Type B pancreatic cell (in vitro differentiated cells): Measurements from ENCODE around the gene CAMK1D. TPM values are rescaled to one million over a fixed set of nuclear protein-coding genes. Genes with fewer than 3 reads are reported as not detected.

Experiments used
- DNase-seq: peaks from one replicate; pipeline ENCODE4 v3.0.0; 2021; ENCODE audit warnings: mixed read lengths; ENCODE audit not compliant: unreplicated experiment; ENCODE audit errors: extremely low spot score
- H3K27ac Mint-ChIP-seq: 2 replicates; pipeline ENCODE4 v1.8.0; 2021; ENCODE audit warnings: mild to moderate bottlenecking, mixed read lengths
- H3K27me3 Mint-ChIP-seq: 2 replicates; pipeline ENCODE4 v1.8.0; 2021; ENCODE audit warnings: mixed read lengths
- H3K36me3 Mint-ChIP-seq: 2 replicates; pipeline ENCODE4 v1.8.0; 2021; ENCODE audit warnings: mixed read lengths
- H3K4me1 Mint-ChIP-seq: one replicate; pipeline ENCODE4 v1.8.0; 2021; ENCODE audit warnings: mixed read lengths; ENCODE audit not compliant: unreplicated experiment
- H3K4me3 Mint-ChIP-seq: 2 replicates; pipeline ENCODE4 v1.8.0; 2021; ENCODE audit warnings: mild to moderate bottlenecking, mixed read lengths
- H3K9me3 Mint-ChIP-seq: 2 replicates; pipeline ENCODE4 v1.8.0; 2021; ENCODE audit warnings: mixed read lengths
- CTCF ChIP-seq: fragments of 200-600 bp; sonication (generic); conservative IDR thresholded peaks from 2 replicates; pipeline ENCODE4 v1.5.0; 2021; ENCODE audit warnings: antibody characterized with exemption, mild to moderate bottlenecking
- total RNA-seq: library from RNA; stranded (reverse); gene quantifications from 2 replicates; pipeline ENCODE4 v1.2.1, GENCODE V29; 2021; ENCODE audit warnings: low replicate concordance

The CAMK1D gene
- total RNA-seq, 1 donor from 2014 or later = 12.2 TPM

- Mint-ChIP-seq H3K36me3 (peaks cover 4% of the 10 kb centered on the region), H3K27ac (no peak overlapping the region), H3K9me3 (no peaks in the 10 kb centered on the region), H3K4me3 (no peak overlapping the region), H3K27me3 (no peaks in the 10 kb centered on the region), H3K4me1 (peaks cover 39% of the 10 kb centered on the region)
- DNase-seq = no peak
- no peak for TF ChIP-seq CTCF
These were observed 241.6 kb downstream of the CAMK1D start for GRCh38 chr10:12590675-12591659.

- no peaks in the 10 kb centered on the region for H3K9me3 Mint-ChIP-seq
- no peak overlapping the region for H3K4me3 Mint-ChIP-seq
- H3K27me3 Mint-ChIP-seq = no peaks in the 10 kb centered on the region
- no peak overlapping the region for H3K27ac Mint-ChIP-seq
- no peak for DNase-seq
- TF ChIP-seq CTCF = no peak
- H3K4me1 Mint-ChIP-seq = peaks cover 27% of the 10 kb centered on the region
- peaks cover 7% of the 10 kb centered on the region for H3K36me3 Mint-ChIP-seq
These were observed 243.6 kb downstream of the CAMK1D start for GRCh38 chr10:12592967-12593366.

DNA sequence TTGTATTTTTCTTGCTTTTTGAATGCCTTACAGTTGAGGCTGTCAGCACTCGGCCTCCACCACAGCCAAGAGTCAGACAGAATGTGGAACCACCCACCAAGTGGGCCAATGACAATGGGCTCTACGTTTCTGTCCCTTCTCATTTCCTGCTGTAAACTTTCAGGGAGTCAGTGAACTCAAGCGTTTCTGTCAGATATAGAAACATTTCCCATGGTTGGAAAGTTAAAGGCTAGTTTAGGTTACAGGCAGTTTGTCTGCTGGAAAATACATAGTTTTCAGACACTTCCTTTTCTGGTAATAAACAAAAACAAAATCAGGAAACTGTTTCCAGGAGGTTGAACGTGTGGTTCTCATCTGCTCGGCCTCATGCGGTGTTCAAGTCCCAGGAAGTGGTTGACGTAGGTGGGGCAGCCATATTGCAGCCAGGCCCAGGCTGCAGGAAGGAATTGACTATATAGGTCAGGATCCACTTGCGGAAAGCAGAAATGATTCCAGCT lies 245.1 kb downstream of the CAMK1D start:
- Mint-ChIP-seq H3K36me3 (peaks cover 10% of the 10 kb centered on the region), H3K27ac (peak overlapping the region; percentile 18), H3K4me3 (no peak overlapping the region), H3K4me1 (peaks cover 25% of the 10 kb centered on the region), H3K9me3 (peaks cover 9% of the 10 kb centered on the region), H3K27me3 (no peaks in the 10 kb centered on the region)
- DNase-seq = no peak
- no peak for TF ChIP-seq CTCF

GRCh38 chr10:12595936-12596576 lies 246.7 kb downstream of the CAMK1D start:
- no peak for DNase-seq
- peaks cover 13% of the 10 kb centered on the region for H3K9me3 Mint-ChIP-seq
- H3K4me1 Mint-ChIP-seq = peaks cover 9% of the 10 kb centered on the region
- no peak overlapping the region for H3K27ac Mint-ChIP-seq
- no peak overlapping the region for H3K4me3 Mint-ChIP-seq
- peaks cover 10% of the 10 kb centered on the region for H3K36me3 Mint-ChIP-seq
- no peaks in the 10 kb centered on the region for H3K27me3 Mint-ChIP-seq
- TF ChIP-seq CTCF = no peak

DNA sequence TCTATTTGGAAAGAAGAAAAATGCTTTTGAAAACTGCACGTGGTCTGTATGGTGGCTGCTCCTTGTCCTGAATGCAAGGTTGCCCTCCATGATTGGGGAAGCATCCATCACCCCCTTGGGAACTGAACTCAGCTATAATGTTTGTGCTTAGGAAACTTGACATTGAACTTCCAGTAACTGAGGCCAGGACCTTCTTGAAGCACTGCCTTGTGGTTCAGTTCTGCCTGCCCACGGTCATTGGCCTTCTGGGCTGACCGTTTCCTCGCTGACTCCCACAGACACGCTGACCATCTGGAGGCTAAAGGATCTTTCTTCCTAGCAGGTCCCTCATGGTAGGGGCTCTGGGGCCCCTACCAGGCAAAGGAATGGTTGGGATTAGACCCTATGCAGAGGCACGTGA lies 247.8 kb downstream of the CAMK1D start:
- no peak overlapping the region for H3K27ac Mint-ChIP-seq
- H3K9me3 Mint-ChIP-seq = peaks cover 13% of the 10 kb centered on the region
- peaks cover 6% of the 10 kb centered on the region for H3K4me1 Mint-ChIP-seq
- no peak overlapping the region for H3K4me3 Mint-ChIP-seq
- TF ChIP-seq CTCF = no peak
- H3K36me3 Mint-ChIP-seq = peaks cover 10% of the 10 kb centered on the region
- no peaks in the 10 kb centered on the region for H3K27me3 Mint-ChIP-seq
- DNase-seq = no peak
